DMS114 treated with DMSO at 0.1 percent for 48 hours (cell line): ENCODE data around the gene EZH2.

Experiments used
- DNase-seq: peaks from one replicate; lab custom pipeline; 2025; ENCODE audit not compliant: unreplicated experiment; lab: John Stamatoyannopoulos, UW

Gene EZH2

DNA sequence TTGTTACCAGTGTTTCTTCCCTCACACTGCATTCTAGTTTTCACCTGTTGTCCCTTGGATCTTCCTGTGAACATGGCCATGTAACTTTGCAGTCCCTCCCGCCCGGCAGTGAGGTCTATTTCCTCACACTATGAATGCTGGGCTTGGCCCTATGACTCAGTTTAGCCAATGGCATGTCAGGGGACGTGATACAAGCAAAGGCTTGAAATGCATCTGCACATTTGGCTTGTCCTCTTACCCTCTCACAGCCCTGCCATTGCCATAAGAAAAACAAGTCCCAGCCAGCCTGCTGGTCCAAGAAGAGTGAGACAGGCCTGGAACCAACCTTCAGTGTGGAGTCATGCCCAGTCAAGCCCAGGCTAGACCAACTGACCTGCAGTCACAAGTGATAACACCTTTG, 17.1 kb upstream of the EZH2 start:
- no peak for DNase-seq

- DNase-seq, result no peak
Measured at GRCh38 chr7:148898845-148899484, 14.9 kb upstream of the EZH2 start.

DNA sequence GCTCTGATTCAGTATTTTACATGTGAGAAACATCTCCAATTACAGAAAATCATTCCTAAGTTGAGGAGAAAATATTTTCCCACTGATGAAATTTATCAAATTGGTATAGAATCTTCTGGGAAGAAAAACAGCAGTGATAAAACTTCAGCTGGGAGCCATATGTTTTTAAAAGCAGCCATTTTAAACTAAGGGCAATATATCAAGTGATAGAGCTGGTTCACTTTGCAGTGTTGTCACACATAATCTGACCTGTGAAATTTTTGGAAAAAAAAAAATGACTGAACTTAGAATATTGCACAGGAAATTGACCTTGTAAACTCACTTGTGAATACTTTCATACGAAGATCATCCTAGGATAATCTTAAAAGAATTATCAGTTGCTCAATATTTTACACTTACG, 10.5 kb upstream of the EZH2 start:
- DNase-seq, result no peak

DNA sequence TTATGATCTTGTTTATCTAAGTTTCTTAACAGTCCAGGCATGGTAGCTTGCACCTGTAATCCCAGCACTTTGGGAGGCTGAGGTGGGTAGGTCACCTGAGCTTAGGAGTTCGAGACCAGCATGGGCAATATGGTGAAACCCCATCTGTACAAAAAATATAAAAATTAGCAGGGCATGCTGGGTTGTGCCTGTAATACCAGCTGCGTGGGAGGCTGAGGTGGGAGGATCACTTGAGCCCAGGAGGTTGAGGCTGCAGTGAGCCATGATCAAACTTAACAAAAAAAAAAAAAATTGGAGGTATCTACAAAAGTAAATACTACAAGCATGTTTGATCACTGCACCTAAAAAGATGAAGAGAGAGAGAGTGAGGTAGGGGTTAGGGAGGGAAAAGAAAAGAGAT, 9.0 kb upstream of the EZH2 start:
- DNase-seq, result no peak

- DNase-seq, result no peak
Measured at GRCh38 chr7:148888300-148888699, 4.2 kb upstream of the EZH2 start.

- DNase-seq, result no peak
Measured at GRCh38 chr7:148886844-148887243, 2.8 kb upstream of the EZH2 start.

DNA sequence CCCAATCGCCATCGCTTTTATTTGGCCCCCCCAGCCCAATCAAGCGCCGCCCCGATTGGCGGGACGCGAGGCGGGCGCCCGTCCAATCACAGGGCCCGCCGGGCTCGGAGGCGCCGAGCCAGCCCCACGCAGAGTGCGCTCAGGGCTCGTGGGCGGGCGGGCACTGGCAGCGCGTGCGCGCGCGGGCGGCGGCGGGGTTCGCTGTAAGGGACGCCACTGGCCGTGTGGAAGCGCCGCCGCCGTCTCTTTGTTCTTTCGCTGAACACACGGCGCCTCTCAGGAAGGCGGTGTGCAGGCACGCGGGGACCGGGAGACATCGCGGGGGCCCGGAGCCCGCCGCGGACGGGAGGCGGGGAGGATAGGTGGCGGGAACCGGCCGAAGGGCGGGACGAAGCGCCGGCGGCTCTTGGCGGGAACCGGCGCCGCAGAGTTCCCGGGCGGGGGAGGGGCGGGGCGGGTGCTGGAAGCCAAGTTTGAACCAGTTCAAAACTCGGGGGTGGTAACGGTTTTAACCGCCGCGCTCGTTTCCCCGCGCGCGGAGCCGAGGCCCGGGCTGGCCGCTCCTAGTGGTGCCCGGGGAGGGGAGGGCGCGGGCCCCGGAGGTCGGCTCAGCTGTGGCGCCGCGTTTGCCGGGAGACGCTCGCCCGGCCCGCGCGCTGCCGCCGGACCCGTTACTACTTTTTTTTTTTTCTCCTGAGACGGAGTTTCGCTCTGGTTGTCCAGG, 370 bp upstream of the EZH2 start:
- peak; percentile 62 for DNase-seq

DNA sequence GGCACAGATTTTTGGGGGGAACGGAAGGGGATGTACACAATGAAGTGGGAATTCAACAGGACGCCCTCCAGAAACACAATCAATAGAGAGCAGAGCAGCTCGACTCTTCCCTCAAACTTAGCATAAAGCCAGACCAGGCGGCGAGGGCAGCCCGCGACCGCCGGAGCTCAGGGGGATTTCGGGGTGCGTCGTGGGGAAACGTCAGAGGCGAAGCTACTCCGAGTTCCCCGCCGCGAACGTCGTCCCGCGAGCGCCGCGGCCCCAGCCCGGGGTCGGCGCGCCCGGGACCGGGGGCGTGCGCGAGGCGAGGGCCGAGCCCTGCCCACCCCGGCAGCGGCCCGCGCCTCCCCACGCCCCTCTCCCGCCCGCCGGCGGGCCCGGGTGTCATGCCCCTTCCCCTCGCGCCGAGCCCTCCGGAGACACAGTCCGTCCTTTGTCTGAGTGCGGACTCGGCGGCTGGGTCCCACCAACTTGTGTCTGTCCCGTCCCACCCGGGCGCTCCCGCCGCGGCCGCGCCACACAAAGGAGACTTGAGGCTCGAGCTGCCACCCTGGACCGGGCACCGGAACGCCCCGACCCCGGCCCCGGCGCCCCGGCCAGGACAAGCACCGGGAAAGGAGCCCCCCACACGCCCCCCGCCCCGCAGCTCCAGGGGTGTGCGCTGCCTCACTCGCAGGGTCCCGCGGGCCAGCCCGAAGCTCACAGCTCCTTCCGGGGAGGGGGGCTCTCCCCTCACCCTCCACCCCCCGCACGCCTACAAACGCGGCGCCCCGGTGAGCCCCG, 634 bp downstream of the EZH2 start:
- no peak for DNase-seq

- no peak for DNase-seq
Measured at GRCh38 chr7:148882841-148883265, 1.2 kb downstream of the EZH2 start.

DNA sequence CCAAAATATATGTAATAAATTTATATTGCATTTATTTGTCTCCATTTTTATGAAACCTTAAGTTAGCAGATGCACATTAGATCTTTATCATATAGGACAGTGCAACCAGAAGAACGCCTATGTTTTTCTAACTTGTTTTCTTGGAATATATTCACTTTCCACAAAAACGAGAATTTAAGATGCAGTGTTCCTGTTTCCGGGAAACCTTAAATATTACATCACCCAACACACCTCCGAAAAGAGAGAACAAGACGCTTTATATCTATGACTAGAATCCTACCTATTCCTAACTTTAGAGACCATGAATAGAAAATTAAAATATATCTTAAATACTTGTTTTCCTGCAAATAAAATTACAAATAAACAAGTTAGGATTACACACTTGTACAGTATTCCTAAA, 1.9 kb downstream of the EZH2 start:
- no peak for DNase-seq

DNA sequence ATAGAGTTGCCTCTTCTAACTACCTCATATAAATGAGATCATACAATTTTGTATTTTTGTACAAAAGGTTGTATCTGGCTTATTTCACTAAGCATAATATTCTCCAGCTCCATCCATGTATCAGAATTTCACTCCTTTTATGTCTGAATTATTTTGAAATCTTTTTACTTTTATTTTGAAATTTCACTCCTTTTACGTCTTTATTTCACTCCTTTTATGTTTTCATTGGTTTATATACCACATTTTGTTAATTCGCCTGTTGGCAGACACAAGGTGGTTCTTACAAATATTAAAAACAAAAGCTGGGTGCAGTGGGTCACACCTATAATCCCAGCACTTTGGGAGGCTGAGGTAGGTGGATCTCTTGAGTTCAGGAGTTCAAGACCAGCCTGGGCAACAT, 5.8 kb downstream of the EZH2 start:
- DNase-seq, result no peak

DNA sequence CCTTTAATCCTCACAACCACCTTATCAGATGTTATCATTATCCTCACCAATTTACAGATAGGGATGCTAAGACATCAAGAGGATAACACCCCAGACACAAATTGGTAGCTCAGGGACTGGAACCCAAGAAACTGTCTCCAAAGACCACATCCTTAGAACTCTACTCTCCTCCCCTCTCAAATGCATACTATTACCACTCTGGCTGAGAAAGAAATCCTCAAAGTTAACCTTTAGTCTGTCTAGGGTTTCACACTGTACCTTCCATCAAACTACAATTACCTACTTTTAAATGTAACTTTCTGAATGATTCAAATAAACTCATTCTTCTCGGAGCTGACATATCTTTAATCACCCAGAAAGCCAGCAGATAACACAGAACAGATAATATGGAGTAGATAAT, 6.6 kb downstream of the EZH2 start:
- no peak for DNase-seq

- DNase-seq, result no peak
Measured at GRCh38 chr7:148872188-148872587, 11.9 kb downstream of the EZH2 start.

DNA sequence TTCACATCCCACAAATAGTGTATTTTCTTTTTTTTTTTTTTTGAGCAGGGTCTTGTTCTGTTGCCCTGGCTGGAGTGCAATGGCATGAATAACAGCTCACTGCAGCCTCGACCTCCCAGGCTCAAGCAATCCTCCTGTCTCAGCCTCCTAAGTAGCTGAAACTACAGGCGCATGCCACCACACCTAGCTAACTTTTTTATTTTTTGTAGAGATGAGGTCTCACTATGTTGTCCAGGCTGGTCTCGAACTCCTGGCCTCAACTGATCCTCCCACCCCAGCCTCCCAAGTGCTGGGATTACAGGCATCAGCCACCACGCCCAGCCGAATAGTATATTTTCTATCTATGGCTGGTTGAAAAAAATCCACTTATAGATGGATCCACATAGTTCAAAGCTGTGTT, 12.5 kb downstream of the EZH2 start:
- DNase-seq, result no peak

DNA sequence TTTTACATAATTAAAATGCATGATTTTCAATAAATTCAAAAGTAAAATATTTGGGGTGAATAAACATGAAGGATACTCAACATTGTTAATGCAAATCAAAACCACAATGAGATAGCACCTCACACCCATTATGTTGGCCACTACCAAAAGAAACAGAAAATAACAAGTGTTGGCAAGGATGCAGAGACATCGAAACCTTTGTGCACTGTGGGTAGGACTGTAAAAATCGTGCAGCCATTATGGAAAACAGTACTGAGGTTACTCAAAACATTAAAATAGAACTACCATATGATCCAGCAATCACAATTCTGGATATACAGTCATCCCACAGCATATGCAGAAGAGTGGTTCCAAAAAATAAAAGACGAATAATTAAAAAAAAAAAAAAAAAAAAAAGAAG, 13.1 kb downstream of the EZH2 start:
- DNase-seq, result no peak

- DNase-seq, result no peak
Measured at GRCh38 chr7:148868378-148868674, 15.8 kb downstream of the EZH2 start.

DNA sequence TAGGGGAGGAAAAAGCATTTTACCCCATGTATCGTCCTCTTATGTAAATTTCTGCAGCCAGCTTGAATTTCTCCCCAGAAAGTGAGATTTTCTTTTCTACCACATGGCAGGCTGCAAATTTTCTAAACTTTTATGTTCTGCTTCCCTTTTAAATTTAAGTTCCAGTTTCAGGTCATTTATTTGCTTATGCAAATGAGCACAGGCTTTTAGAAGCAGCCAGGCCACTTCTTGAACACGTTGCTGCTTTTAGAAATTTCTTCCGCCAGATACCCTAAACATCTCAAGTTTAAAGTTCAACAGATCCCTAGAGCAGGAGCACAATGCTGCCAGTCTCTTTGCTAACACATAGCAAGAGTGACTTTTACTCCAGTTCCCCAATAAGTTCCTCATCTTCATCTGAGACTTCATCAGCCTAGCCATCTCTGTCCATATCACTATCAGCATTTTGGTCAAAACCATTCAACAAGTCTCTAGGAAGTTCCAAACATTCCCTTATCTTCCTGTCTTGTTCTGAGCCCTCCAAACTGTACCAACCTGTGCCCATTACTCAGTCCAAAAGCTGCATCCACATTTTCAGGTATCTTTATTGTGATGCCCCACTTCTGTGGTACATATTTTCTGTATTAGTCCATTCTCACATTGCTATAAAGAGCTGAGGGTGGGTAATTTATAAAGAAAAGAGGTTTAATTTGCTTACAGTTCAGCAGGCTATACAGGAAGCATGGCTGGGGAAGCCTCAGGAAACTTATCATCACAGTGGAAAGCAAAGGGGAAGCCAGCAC, 16.3 kb downstream of the EZH2 start:
- DNase-seq, result no peak

GRCh38 chr7:148866362-148866761, 17.7 kb downstream of the EZH2 start:
- DNase-seq, result no peak

DNA sequence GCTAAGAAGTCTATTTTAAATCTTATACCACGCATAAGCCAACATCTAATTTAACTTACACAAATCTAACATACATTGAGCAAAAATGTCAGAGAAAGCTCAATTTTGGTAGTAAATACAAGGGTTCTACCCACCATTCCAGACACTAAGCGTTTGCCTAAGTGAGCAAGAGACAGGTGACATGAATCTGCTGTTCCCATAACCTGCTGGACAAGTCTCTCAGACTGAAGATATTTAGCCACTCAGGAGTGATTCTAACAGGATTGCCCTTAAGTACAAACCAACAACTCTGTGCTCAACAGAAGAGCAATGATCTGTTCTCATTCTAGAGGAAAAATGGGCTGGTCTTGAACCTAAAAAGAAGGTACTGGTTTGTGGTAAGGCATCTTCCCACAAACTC, 18.8 kb downstream of the EZH2 start:
- DNase-seq, result no peak

GRCh38 chr7:148863324-148863723, 20.8 kb downstream of the EZH2 start:
- no peak for DNase-seq

GRCh38 chr7:148862481-148862880, 21.6 kb downstream of the EZH2 start:
- no peak for DNase-seq

DNA sequence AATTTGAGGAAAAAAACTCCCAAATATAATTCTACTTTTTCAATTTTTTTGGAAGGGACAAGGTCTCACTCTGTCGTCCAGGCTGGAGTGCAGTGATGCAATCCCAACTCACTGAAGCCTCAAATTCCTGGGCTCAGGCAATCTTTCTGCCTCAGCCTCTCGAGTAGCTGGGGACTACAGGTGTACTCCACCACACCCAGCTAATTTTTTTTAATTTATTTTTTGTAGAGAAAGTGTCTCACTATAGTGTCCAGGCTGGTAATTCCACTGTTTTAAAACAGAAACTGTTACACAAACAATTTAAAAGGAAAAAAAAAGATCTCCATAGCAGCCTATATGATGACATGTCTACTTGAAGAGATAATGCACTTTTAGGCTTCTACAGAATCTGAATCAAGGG, 25.6 kb downstream of the EZH2 start:
- DNase-seq, result no peak
